HG03520 (cell line): ENCODE results near the gene LRRC49.
"Not testable (repeated sequence)": the region's sequence is repeated elsewhere in the genome, so short reads cannot be mapped to it uniquely, and the experiment has no call there.

ENCODE experiments used
- ATAC-seq: cut with Tn5 transposase; IDR thresholded peaks from one replicate; pipeline ENCODE4 v1.9.1; 2021; ENCODE audit warnings: mild to moderate bottlenecking, moderate library complexity; ENCODE audit not compliant: unreplicated experiment

The LRRC49 gene

GRCh38 chr15:70967646-70968045, 75.0 kb downstream of the LRRC49 start:
- no peak for ATAC-seq

- no peak for ATAC-seq
Observed at GRCh38 chr15:70974004-70974832, 81.6 kb downstream of the LRRC49 start.

- no peak for ATAC-seq
Observed at GRCh38 chr15:70976851-70977250, 84.2 kb downstream of the LRRC49 start.

GRCh38 chr15:70995383-70995970, 102.9 kb downstream of the LRRC49 start:
- no peak for ATAC-seq

GRCh38 chr15:70998319-70998718, 105.7 kb downstream of the LRRC49 start:
- ATAC-seq: no peak

- ATAC-seq: no peak
Observed at GRCh38 chr15:71002316-71002715, 109.7 kb downstream of the LRRC49 start.

- ATAC-seq: no peak
Observed at GRCh38 chr15:71003319-71003718, 110.7 kb downstream of the LRRC49 start.

- not testable (repeated sequence) for ATAC-seq
Observed at GRCh38 chr15:71004506-71004905, 111.9 kb downstream of the LRRC49 start.

GRCh38 chr15:71005895-71006294, 113.3 kb downstream of the LRRC49 start:
- ATAC-seq: no peak

- no peak for ATAC-seq
Observed at GRCh38 chr15:71008250-71008870, 115.7 kb downstream of the LRRC49 start.

GRCh38 chr15:71010472-71010871, 117.8 kb downstream of the LRRC49 start:
- ATAC-seq: no peak

GRCh38 chr15:71010997-71011396, 118.4 kb downstream of the LRRC49 start:
- ATAC-seq: no peak

- no peak for ATAC-seq
Observed at GRCh38 chr15:71011503-71012155, 119.0 kb downstream of the LRRC49 start.

GRCh38 chr15:71013446-71013845, 120.8 kb downstream of the LRRC49 start:
- ATAC-seq: no peak

GRCh38 chr15:71015342-71015741, 122.7 kb downstream of the LRRC49 start:
- ATAC-seq: no peak

GRCh38 chr15:71031232-71031631, 138.6 kb downstream of the LRRC49 start:
- not testable (repeated sequence) for ATAC-seq

GRCh38 chr15:71035478-71035877, 142.9 kb downstream of the LRRC49 start:
- ATAC-seq: not testable (repeated sequence)

- ATAC-seq: no peak
Observed at GRCh38 chr15:71042356-71042922, 149.8 kb downstream of the LRRC49 start.

- ATAC-seq: no peak
Observed at GRCh38 chr15:71043373-71043772, 150.7 kb downstream of the LRRC49 start.

- ATAC-seq: no peak
Observed at GRCh38 chr15:71044006-71044405, 151.4 kb downstream of the LRRC49 start.

GRCh38 chr15:71046146-71046545, 153.5 kb downstream of the LRRC49 start:
- ATAC-seq: not testable (repeated sequence)
